Muscle of back (tissue), 11 donors: ENCODE measurements around the gene BTBD2. TPM values are rescaled to one million over a fixed set of nuclear protein-coding genes. Genes with fewer than 3 reads are reported as not detected.
A peak's percentile ranks its signal among the peaks of the same experiment; 100 is the strongest.

ENCODE experiments used
- DNase-seq, 3 donors: peaks; one replicate each; pipeline versions ENCODE4 v3.0.0 to v3.0.0-alpha.2; 2013
- polyA plus RNA-seq, 10 donors: library from polyadenylated mRNA; unstranded; fragments of 120-200 nt; gene quantifications; one replicate each; pipeline ENCODE4 v1.2.1, GENCODE V29; 2013; ENCODE audit not compliant: insufficient read length in 10 of 10

BTBD2 gene
- polyA plus RNA-seq, 10 donors = 49.9 to 89.7 (median 65.0) TPM

- no peak for DNase-seq
These were observed 48.4 kb downstream of the BTBD2 start for GRCh38 chr19:1967087-1967608.

DNA sequence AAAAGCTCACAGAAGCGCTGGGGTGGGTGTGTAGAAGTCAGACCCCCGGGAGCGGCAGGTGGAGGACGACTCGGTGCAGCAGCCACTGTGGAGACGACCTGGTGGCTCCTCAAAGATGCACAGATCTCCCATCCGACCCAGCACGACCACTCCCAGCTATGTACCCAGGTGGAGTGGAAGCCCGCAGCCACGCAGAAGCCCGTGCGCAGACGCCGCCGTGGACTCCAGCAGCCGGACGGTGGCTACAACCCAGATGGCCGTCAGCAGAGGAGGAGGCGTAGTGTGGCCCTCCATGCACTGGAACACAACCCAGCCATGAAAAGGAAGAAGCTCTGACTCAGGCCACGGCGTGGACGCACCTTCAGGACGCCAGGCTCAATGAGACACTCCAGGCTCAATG is 52.8 kb downstream of the BTBD2 start:
- DNase-seq = no peak

GRCh38 chr19:1961000-1961883 is 54.3 kb downstream of the BTBD2 start:
- no peak for DNase-seq

GRCh38 chr19:1959928-1960589 is 55.5 kb downstream of the BTBD2 start:
- DNase-seq = no peak

DNA sequence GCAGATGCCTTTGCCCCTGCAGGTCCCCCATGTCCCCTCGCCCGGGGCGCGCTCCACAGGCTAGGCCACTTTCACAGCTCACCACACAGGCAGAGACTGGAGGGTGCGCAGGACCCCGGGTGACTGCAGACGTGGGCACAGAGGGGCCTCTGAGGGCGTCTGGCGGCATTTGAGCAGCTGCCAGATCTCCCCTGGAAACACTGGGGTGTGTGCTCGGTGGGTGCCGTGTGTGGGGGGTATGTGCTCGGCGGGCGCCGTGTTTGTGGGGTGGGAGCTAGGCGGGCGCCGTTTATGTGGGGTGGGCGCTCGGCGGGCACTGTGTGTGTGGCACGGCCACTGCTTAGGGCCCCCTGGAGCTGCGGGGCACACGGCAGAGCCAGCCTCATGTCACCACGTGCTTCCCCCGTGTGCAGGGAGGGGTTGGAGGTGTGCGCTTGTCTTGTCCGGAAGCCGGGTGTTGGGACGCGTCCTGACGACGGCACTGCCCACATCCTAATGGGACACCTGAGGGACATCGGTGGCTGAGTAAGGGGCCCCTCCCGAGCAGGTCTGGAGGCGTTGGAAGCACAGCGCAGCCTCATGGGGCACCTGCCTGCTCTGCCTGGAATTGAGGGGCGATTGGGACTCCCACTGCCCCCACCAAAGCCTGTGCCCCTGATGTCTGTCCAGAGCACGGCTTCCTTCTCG is 57.8 kb downstream of the BTBD2 start:
- no peak for DNase-seq

- no peak for DNase-seq
These were observed 58.5 kb downstream of the BTBD2 start for GRCh38 chr19:1956868-1957492.

DNA sequence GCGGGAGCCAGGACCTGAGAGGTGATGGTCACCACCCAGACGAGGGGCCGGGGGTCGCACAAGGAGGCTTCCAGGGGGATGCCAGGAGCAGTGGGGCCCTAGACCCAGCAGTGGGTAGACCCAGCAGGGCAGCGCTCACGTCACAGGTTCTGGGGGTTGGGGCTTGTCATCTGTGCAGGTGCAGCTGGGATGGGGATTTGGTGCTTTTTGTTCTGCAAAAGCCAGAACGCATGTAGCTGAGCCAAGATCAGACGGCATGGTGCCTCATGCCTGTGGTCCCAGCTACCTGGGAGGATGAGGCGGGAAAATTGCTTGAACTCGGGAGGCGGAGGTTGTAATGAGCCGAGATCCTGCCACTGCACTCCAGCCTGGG is 59.4 kb downstream of the BTBD2 start:
- DNase-seq = no peak

DNA sequence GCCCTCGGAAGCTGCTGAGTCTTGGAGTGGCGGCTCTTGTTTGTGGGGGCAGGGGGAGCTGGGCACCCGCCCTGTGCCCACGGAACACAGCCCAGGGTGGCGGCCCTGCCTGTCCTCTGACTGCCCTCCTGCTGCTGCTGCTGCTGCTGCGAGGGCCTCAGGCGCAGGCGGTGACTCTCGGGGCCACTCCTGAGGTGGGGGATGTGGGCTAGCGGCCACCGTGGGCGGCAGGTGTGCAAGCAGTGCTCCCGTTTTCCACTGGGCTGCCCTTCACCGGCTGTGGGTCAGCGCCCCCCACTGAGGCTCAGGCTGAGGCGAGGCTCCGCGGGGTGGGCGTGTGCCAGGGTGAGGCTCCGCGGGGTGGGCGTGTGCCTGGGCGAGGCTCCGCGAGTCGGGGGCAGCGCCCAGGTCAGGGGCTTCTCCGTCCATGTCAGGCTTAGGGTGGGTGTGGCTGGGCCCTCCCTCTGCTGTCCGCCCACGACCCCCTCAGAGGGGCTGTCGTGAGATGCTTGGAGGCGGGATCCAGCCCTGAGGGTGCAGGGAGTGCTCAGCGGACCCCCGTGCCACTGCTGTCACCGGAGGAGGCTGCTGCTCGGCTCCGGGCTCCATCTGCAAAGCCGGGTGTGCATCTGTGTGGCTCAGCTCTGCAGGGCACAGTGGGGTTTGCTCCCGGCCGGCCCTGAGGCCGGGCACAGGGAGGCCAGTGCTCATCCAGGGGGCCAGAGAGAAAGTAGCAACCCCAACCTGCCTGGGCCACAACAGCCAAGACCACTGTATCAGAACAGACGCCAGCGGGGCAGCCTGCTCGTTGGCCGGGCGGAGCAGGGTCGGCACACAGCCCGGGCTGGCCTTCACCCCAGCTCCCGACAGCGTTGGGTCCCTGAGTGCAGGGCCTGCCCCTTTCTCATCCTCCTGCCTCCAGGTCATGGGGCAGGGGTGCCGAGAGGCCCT is 60.1 kb downstream of the BTBD2 start:
- DNase-seq = no peak

DNA sequence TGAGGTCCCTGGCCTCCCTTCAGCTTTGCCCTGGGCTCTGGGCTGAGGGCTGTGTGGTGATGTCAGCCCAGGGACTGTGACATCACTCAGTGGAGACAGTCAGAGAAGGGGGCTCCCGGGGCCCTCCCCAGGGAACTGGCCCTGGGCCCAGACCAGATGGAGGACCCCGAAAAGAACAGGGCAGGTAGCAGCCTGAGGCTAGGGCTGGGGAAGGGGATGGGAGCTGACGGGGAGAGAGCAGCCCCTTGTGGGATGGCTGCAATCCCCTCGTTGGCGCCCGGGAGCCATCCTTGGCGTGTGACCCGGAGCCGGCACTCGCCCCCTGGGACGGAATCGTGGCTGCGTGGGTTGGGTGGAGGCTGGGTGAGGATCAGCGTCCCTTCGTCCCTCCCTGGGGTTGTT is 61.0 kb downstream of the BTBD2 start:
- no peak for DNase-seq

DNA sequence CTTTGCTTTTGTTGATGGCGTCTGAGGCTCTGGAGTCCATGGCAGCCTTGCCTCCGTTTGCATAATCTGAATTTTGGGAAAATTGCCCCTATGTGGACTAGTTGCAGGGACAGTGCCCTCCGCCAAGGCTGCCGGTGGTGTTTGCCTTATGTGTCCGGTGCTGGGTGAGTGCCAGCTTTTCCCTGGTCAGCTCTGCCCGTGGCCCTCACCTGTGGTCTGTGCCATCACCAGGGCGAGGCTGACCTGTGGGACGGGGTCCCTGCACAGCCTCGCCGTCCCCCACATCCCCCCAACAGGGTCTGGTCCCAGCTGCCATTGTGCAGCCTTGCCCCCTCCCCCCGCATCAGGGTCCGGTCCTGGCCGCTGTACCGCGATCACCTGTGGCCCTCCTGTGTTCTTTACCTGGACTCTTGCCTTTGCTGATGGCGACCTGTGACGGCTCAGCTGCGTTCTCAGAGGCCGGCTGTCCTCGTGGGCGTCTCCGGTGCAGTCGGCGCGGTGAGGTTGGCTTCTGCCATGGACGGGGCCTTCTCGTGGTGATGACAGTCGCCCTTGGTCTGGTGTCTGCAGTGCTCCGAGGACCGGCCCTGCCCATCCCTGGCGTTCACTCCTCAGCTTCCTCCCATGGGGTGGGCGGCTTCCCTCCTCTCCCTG is 61.9 kb downstream of the BTBD2 start:
- DNase-seq = no peak

DNA sequence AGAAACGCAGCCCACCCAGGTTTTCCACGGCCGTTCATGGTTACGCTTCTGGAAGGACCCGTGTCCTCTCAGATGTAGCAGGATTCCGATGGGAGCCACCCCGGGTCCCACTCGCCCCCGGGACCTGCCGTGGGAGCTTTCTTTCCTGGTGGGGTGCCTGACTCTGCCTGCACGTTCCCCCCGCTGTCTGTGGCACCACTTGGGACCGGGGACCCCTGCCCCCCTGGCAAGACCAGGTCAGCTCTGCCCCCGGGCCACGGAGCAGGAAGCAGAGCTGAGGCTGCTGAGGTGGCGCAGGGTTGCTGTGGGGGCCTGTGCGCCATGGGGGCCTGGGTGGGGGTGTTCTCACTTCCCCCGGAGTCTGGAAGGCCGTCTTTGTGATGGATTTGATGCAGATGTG is 62.5 kb downstream of the BTBD2 start:
- no peak for DNase-seq

DNA sequence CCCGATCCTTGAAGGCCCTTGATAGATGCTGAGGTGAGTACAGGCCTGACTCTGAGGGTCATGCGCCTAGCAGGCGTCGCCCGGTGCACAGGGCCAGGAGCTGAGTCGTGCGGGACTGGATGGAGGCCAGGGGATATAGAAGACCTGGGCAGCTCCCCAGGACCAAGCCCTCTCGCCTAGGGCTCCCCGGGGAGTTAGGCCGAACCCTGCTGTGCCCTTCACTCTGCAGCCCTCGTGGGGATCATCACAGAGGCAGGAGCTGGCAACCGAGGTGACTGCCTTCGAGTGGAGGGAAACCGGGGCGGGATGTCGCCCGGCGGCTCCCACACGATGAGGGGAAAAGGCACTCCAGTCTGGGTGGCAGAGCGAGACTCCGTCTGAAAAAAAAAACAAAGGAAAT is 62.9 kb downstream of the BTBD2 start:
- DNase-seq = no peak

GRCh38 chr19:1950640-1951039 is 64.9 kb downstream of the BTBD2 start:
- no peak for DNase-seq

GRCh38 chr19:1949304-1950101 is 66.0 kb downstream of the BTBD2 start:
- DNase-seq = no peak

- DNase-seq = no peak
These were observed 67.8 kb downstream of the BTBD2 start for GRCh38 chr19:1947651-1948209.

DNA sequence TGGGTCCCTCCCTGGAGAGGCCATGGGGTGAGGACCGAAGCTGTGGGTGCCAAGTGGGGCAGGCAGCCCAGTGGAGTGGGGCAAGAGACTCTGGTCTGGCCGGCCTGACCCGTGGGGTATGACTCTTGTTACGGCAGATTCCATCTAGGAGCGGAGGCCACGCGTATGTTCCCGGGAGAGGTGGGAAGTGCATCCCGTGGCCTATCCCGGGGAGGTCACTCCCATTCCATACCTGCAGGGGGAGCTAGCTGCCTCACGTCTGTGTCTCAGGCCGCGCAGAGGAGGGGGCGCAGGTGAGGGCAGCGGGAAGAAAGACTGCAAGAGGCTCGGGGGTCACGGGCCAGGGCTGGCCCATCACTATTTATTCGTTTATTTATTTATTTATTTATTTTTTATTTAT is 69.6 kb downstream of the BTBD2 start:
- peak in 2 of 3 donors; percentile 16 to 37 for DNase-seq

DNA sequence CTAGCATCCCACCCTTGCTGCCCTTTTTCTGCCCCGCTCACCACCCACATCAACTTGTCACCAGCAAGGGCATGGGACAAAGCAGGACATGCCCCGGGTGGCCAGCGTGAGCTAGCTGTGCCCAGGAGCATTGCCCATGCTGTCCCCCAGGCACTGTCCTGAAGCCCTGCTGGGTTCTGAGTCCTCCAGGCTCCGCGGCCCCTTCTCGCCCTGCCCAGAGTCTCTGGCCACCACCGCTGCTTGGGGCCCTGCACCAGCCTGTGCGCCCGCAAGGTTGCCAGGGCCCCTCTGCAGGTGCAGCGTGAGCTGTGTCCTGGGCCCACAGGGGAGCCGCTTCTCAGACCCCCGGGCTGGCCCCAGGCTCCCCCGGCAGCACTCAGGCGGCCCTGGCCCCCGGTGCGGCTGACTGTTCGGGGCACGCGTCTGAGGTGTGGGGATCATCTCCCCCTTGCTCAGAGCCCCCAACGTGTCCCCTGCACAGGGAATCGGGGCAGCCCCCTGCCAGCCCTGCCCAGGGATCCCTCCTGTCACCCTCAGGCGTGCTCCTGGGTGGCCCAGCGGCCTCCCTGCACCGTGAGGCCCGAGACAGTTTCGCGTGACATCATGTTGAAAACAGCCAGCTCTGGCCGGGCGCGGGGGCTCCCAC is 70.5 kb downstream of the BTBD2 start:
- DNase-seq = no peak

GRCh38 chr19:1944088-1944915 is 71.2 kb downstream of the BTBD2 start:
- no peak for DNase-seq
